Kidney (tissue), 14 donors: ENCODE data around the gene IRF1. TPM values are rescaled to one million over a fixed set of nuclear protein-coding genes. Genes with fewer than 3 reads are reported as not detected.

Source experiments
- DNase-seq, 5 donors: peaks; one replicate each; pipeline ENCODE4 v3.0.0-alpha.2; 2013 to 2020
- FAIRE-seq: peaks from 2 replicates; lab custom pipeline; 2012; peaks lifted over from hg19 to GRCh38; lab: Jason Lieb, UNC
- H3K27ac ChIP-seq, 2 donors: one replicate each; pipeline ENCODE4 v1.7.0; 2013; ENCODE audit warnings: low read depth in 2 of 2, low read length in 2 of 2, inconsistent platforms in 1 of 2
- H3K27me3 ChIP-seq: one replicate; pipeline ENCODE4 v1.7.1; 2013; ENCODE audit warnings: low read length, inconsistent platforms; ENCODE audit not compliant: control insufficient read depth, insufficient read depth
- H3K36me3 ChIP-seq, 3 donors: one replicate each; pipeline versions ENCODE4 v1.7.0 to v1.7.1; 2013; ENCODE audit warnings: low read length in 3 of 3, control low read depth in 1 of 3, inconsistent platforms in 1 of 3; ENCODE audit not compliant: insufficient read depth in 3 of 3, control insufficient read depth in 2 of 3
- H3K4me1 ChIP-seq, 3 donors: one replicate each; pipeline versions ENCODE4 v1.7.0 to v1.7.1; 2013; ENCODE audit warnings: low read length in 3 of 3, inconsistent platforms in 1 of 3, low read depth in 1 of 3; ENCODE audit not compliant: control insufficient read depth in 2 of 3, insufficient read depth in 2 of 3
- H3K4me3 ChIP-seq, 3 donors: one replicate each; pipeline versions ENCODE4 v1.7.0 to v1.8.1; 2013; ENCODE audit warnings: low read length in 3 of 3, control low read depth in 1 of 3, inconsistent platforms in 1 of 3
- H3K9ac ChIP-seq, 3 donors: one replicate each; pipeline versions ENCODE4 v1.7.0 to v1.7.1; 2013; ENCODE audit warnings: low read length in 3 of 3, control low read depth in 1 of 3, inconsistent platforms in 1 of 3
- H3K9me3 ChIP-seq, 3 donors: one replicate each; pipeline versions ENCODE4 v1.7.0 to v1.7.1; 2013; ENCODE audit warnings: low read length in 3 of 3, control low read depth in 1 of 3, inconsistent platforms in 1 of 3; ENCODE audit not compliant: control insufficient read depth in 2 of 3, insufficient read depth in 1 of 3
- CTCF ChIP-seq: IDR thresholded peaks from 3 replicates; pipeline ENCODE4 v1.5.1; 2012; ENCODE audit warnings: mild to moderate bottlenecking, moderate library complexity, borderline replicate concordance; ENCODE audit not compliant: insufficient read depth; ENCODE audit errors: extremely low read depth
- intact Hi-C: fragments of 100-400 bp; cut with DNase I; formaldehyde crosslinking; loops from one replicate; pipeline ENCODE4 v1.11.1; 2022
- polyA plus RNA-seq: library from polyadenylated mRNA; stranded (reverse); fragments of 350-450 nt; fragmentation: Illumina TruSeq; extraction: RNeasy Lipid Tissue Mini Kit (QIAGEN cat#74804); gene quantifications from one replicate; pipeline ENCODE4 v1.2.3, GENCODE V29; 2014; ENCODE audit warnings: low read depth, low replicate concordance; ENCODE audit not compliant: insufficient read depth
- total RNA-seq: library from RNA; stranded (reverse); fragmentation: NEBNext Ultra II Directional; extraction: Animal tissue kit (Norgen Biotek cat#: 25700); gene quantifications from one replicate; pipeline ENCODE4 v1.2.1, GENCODE V29; 2021
- donor health status: control.
- donor health status: control.
- donor health status: control.
- donor health status: control.
- donor health status: control.
- donor health status: DM: yes; HTN: yes; CAD: no.
- donor health status: Normal renal cell carcinoma (clear cell type).

IRF1 gene
- total and polyA plus RNA-seq, 2 donors from 2014 or later, result 20.5 to 55.6 TPM

GRCh38 chr5:132455614-132456115, 34.9 kb downstream of the IRF1 start:
- H3K9me3 ChIP-seq, result no peaks in the 10 kb centered on the region
- TF ChIP-seq CTCF, result no peak
- intact Hi-C loops, result no loop called here
- peak overlapping the region; percentile 49 to 76 for H3K27ac ChIP-seq
- peak overlapping the region in 1 of 3 donors; percentile 17 for H3K9ac ChIP-seq
- H3K4me1 ChIP-seq, result peaks cover 0 to 24% (median 0%) of the 10 kb centered on the region in 3 donors
- H3K4me3 ChIP-seq, result no peak overlapping the region
- FAIRE-seq, result no peak
- H3K36me3 ChIP-seq, result peaks cover 0 to 2% (median 2%) of the 10 kb centered on the region in 3 donors
- H3K27me3 ChIP-seq, result no peaks in the 10 kb centered on the region
- DNase-seq, result no peak

- no peak for TF ChIP-seq CTCF
- Histone ChIP-seq H3K27ac (no peak overlapping the region), H3K36me3 (peaks cover 0 to 2% (median 0%) of the 10 kb centered on the region in 3 donors), H3K9ac (no peak overlapping the region), H3K4me1 (peaks cover 0 to 19% (median 0%) of the 10 kb centered on the region in 3 donors), H3K4me3 (no peak overlapping the region), H3K9me3 (no peaks in the 10 kb centered on the region), H3K27me3 (no peaks in the 10 kb centered on the region)
- intact Hi-C loops, result no loop called here
- no peak for FAIRE-seq
- no peak for DNase-seq
Measured at GRCh38 chr5:132454361-132454760, 36.2 kb downstream of the IRF1 start.

- peaks cover 0 to 2% (median 0%) of the 10 kb centered on the region in 3 donors for H3K36me3 ChIP-seq
- no peaks in the 10 kb centered on the region for H3K9me3 ChIP-seq
- no peak overlapping the region for H3K4me3 ChIP-seq
- DNase-seq (no peak), FAIRE-seq (no peak)
- intact Hi-C loops, result no loop called here
- H3K27ac ChIP-seq, result no peak overlapping the region
- H3K9ac ChIP-seq, result no peak overlapping the region
- no peak for TF ChIP-seq CTCF
- peaks cover 0 to 6% (median 6%) of the 10 kb centered on the region in 3 donors for H3K4me1 ChIP-seq
- H3K27me3 ChIP-seq, result no peaks in the 10 kb centered on the region
Measured at GRCh38 chr5:132451387-132451786, 39.2 kb downstream of the IRF1 start.

GRCh38 chr5:132449060-132449459, 41.5 kb downstream of the IRF1 start:
- FAIRE-seq (no peak), DNase-seq (no peak)
- Histone ChIP-seq H3K9me3 (no peaks in the 10 kb centered on the region), H3K36me3 (peaks cover 0 to 2% (median 0%) of the 10 kb centered on the region in 3 donors), H3K27ac (no peak overlapping the region), H3K9ac (no peak overlapping the region), H3K4me3 (no peak overlapping the region), H3K4me1 (peaks cover 0 to 18% (median 13%) of the 10 kb centered on the region in 3 donors), H3K27me3 (no peaks in the 10 kb centered on the region)
- intact Hi-C loops, result no loop called here
- TF ChIP-seq CTCF, result no peak
